ENCODE measurements around the gene CNIH2. TPM values are rescaled to one million over a fixed set of nuclear protein-coding genes. Genes with fewer than 3 reads are reported as not detected.

The CNIH2 gene
- total and polyA plus RNA-seq, 8 donors, result 0.50 to 1.5 (median 0.80) TPM; not detected in 5

DNA sequence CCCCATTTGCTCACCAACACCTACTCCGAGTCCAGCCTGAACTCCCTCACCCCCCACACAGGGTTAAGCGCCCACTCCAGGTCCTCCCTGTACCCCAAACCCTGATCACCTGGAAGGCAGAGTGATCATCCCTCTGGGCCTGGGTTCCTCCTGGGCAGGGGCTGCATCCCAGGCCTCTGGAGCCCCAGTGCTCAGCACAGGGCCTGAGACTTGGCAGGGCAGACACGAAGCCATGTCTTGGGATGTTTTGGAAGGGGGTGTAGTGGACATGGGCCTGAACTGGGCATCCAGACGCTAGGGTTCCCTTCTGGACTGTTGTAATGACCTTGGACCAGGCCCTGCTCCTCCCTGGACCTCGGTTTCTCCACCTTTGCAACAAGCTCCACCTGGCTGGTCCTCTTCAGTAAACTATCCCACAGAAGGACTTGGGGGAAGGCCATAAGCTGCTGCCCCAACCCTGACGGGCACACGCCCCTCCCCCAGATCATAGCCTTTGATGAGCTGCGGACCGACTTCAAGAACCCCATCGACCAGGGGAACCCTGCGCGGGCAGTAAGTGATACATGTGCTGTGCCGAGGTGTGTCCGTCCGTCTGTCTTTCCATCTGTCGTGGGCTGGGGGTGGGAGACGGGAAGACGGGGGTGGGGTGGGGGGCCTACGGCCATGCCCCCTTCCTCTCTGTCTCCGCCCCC lies 3.9 kb downstream of the CNIH2 start:
- DNase-seq, result no peak
- Histone ChIP-seq H3K9me3 (no peaks in the 10 kb centered on the region), H3K27me3 (peaks cover 0 to 12% (median 0%) of the 10 kb centered on the region in 3 donors), H3K4me1 (peaks cover 24 to 50% (median 34%) of the 10 kb centered on the region in 4 donors), H3K27ac (no peak overlapping the region), H3K4me3 (no peak overlapping the region), H3K36me3 (peaks cover 10 to 31% (median 26%) of the 10 kb centered on the region in 4 donors)
- intact Hi-C loops (cut with DNase I; ENCODE audit: low total_unique reads), result no loop called here
- TF ChIP-seq, protein P1, sequence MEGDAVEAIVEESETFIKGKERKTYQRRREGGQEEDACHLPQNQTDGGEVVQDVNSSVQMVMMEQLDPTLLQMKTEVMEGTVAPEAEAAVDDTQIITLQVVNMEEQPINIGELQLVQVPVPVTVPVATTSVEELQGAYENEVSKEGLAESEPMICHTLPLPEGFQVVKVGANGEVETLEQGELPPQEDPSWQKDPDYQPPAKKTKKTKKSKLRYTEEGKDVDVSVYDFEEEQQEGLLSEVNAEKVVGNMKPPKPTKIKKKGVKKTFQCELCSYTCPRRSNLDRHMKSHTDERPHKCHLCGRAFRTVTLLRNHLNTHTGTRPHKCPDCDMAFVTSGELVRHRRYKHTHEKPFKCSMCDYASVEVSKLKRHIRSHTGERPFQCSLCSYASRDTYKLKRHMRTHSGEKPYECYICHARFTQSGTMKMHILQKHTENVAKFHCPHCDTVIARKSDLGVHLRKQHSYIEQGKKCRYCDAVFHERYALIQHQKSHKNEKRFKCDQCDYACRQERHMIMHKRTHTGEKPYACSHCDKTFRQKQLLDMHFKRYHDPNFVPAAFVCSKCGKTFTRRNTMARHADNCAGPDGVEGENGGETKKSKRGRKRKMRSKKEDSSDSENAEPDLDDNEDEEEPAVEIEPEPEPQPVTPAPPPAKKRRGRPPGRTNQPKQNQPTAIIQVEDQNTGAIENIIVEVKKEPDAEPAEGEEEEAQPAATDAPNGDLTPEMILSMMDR (IDR thresholded peaks at IDR 0.05), result no peak
- no peak for TF ChIP-seq POLR2AphosphoS5 (IDR thresholded peaks at IDR 0.05)
- no peak for TF ChIP-seq POLR2A (IDR thresholded peaks at IDR 0.05)
- TF ChIP-seq EP300 (IDR thresholded peaks at IDR 0.05), result no peak
- WGBS, 5 donors, result 24 to 50% (median 26%) methylated on average over 5 to 20 of the region's 20 CpGs

DNA sequence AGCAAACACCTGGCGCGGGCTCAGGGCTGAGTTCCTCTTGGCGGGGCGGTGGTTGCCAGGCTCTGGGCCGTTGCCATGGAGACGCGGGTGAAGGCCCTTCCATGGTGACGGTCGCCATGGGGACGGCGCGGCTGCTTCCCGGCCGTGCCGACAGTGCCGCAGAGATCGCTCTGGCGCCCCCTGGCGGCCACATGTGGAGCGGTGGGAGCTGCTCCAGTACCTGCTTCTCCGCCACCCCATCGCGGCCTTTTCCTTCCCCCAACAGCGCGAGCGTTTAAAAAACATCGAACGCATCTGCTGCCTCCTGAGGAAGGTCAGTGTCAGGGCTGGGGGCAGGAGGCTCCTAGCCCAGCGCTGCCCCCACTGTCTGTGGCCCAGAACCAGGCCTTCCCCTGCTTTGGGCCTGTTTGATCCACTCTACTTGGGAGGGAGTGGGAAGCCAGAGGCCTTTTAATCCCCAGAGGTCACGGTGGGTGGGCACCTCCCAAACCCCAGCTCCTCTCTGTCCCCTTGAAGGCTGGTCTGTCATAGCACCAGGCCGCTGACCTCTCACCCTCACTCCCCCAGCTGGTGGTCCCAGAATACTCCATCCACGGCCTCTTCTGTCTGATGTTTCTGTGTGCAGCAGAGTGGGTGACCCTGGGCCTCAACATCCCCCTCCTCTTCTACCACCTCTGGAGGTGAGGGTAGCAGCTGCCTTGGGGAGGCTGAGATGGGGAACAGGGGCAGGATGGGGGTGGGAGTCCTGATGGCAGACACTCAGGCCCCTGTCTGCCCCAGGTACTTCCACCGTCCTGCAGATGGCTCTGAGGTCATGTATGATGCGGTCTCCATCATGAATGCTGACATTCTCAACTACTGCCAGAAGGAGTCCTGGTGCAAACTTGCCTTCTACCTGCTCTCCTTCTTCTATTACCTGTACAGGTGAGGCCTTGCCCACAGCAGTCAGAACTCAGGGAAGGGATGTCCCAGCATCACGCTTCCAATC lies 4.8 kb downstream of the CNIH2 start:
- Histone ChIP-seq H3K9me3 (no peaks in the 10 kb centered on the region), H3K27me3 (peaks cover 0 to 12% (median 0%) of the 10 kb centered on the region in 3 donors), H3K4me3 (no peak overlapping the region), H3K4me1 (peaks cover 24 to 52% (median 35%) of the 10 kb centered on the region in 4 donors), H3K27ac (no peak overlapping the region), H3K36me3 (peaks cover 10 to 32% (median 24%) of the 10 kb centered on the region in 4 donors)
- intact Hi-C loops (cut with DNase I; ENCODE audit: low total_unique reads), result no loop called here
- WGBS, 5 donors, result 14 to 29% (median 14%) methylated on average over 15 to 35 of the region's 35 CpGs
- DNase-seq, result peak; percentile 99 to 100
- TF ChIP-seq, protein P1 (IDR thresholded peaks at IDR 0.05), result peak in 5 of 7 experiments; percentile 93 to 99 (median 96)
- TF ChIP-seq POLR2A (IDR thresholded peaks at IDR 0.05), result no peak
- peak; percentile 22 to 83 (median 30) for TF ChIP-seq POLR2AphosphoS5 (IDR thresholded peaks at IDR 0.05)
- no peak for TF ChIP-seq EP300 (IDR thresholded peaks at IDR 0.05)

DNA sequence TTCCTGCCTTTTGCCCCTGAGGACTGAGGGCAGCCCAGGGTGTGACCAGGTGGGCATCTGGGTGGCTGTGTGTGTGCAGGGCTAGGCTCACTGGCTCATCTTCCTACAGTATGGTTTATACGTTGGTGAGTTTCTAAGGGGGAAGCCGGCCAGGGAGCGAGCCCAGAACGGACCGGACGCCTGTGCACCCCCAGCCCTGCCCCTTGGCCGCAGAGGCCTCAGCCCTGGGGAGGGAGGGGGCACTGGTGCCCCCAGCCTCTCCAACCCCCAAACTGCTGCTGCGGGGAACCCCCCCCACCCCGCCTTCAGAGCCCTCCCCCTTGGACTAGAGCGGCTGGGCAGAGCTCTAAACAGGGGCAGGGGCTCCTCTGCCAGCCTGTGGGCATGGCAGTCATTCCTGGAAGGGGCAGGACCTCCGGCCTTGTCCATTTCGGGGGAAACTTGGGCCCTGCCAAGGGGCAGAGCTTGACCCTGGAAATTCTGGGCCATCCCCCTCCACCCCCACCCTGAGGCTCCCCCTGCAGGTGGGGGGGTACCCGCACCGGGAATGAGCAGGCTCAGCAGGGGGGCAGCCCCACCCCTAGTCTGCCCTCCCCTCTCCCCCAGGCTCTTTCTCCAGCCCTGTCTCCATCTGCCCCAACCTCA lies 5.6 kb downstream of the CNIH2 start:
- no peak for DNase-seq
- H3K36me3 ChIP-seq, result peaks cover 10 to 32% (median 24%) of the 10 kb centered on the region in 4 donors
- H3K27me3 ChIP-seq, result peaks cover 0 to 9% (median 0%) of the 10 kb centered on the region in 3 donors
- H3K4me1 ChIP-seq, result peaks cover 25 to 56% (median 38%) of the 10 kb centered on the region in 4 donors
- H3K4me3 ChIP-seq, result no peak overlapping the region
- H3K27ac ChIP-seq, result no peak overlapping the region
- intact Hi-C loops (cut with DNase I; ENCODE audit: low total_unique reads), result no loop called here
- TF ChIP-seq POLR2AphosphoS5 (IDR thresholded peaks at IDR 0.05) (no peak), EP300 (IDR thresholded peaks at IDR 0.05) (no peak), POLR2A (IDR thresholded peaks at IDR 0.05) (no peak)
- TF ChIP-seq, protein P1 (IDR thresholded peaks at IDR 0.05), result no peak
- no peaks in the 10 kb centered on the region for H3K9me3 ChIP-seq
- 62 to 93% (median 81%) methylated on average over 7 to 14 of the region's 14 CpGs for WGBS, 5 donors

Data from stomach (tissue), 9 donors.